HG02759 (cell line): ENCODE results near the gene CITED1.
"Not testable (repeated sequence)": the region's sequence is repeated elsewhere in the genome, so short reads cannot be mapped to it uniquely, and the experiment has no call there.

Experiments
- ATAC-seq: cut with Tn5 transposase; IDR thresholded peaks from one replicate; pipeline ENCODE4 v1.9.1; 2021; ENCODE audit warnings: mild to moderate bottlenecking, moderate library complexity; ENCODE audit not compliant: unreplicated experiment

CITED1 gene

DNA sequence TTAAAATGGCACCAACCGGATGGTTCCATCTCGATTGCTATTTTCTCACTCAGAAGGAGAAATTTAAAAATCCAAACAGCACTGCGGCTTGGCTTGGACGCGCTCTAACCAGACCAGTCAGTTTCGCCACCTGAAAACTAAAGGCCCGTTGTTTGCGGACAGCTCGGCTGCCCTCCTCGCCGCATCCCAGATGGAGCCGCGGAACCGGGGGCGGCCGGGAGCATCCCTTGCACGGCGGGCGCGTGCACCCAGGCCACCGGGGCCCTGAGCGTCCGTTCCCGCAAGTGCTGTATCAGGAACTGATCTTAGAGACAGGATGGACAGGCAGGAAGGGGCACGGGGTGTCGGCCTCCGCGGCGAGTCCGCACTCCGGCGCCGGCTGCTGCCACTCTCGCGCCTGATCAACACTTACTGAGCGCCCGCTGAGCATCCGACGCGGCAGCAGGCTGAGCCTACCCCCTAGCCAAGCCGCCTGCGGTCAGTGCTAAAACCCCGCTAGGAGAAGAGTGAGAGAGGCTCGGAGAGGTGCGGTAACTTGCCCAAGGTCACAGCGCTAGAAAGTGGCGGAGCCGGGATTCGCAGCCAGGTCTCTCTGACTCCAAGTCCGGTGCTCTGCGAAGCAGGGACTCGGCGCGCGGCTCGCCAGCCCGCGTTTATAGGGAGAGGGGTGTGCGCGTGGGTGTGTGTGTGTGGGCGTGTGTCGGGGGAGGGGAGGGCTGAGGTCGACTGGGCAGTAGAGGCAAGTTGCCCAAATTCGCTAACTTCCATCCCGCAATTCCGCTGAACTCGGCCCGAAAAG is at the start of gene CITED1:
Gene CITED1 (minus strand): TSS at position 629 of the 799 bp plus-strand sequence. CDS start 3,045 bp downstream, outside the sequence.
- no peak for ATAC-seq

GRCh38 chrX:72352786-72353185 is 47.1 kb upstream of the CITED1 start:
- no peak for ATAC-seq

GRCh38 chrX:72351606-72352334 is 46.1 kb upstream of the CITED1 start:
- ATAC-seq = no peak

DNA sequence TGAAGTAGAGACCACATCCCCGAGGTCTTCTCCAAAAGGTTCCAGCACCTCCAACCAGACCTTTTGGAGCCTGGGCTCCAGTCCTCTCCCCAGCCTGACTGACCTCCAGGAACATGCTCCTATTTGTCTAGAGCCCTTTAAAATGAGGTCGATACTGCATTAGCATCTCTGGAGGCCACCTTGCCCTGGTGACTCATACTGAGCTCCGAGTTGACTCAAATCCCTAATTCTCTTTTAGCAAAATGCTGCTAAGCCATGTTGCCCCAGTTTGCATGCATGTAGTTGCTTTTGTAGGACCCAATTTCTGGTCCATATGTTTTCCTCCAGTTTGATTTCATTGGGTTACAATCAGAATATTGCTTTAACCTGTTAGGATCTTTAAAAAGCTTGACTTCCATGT is 43.5 kb upstream of the CITED1 start:
- ATAC-seq = peak; percentile 98

DNA sequence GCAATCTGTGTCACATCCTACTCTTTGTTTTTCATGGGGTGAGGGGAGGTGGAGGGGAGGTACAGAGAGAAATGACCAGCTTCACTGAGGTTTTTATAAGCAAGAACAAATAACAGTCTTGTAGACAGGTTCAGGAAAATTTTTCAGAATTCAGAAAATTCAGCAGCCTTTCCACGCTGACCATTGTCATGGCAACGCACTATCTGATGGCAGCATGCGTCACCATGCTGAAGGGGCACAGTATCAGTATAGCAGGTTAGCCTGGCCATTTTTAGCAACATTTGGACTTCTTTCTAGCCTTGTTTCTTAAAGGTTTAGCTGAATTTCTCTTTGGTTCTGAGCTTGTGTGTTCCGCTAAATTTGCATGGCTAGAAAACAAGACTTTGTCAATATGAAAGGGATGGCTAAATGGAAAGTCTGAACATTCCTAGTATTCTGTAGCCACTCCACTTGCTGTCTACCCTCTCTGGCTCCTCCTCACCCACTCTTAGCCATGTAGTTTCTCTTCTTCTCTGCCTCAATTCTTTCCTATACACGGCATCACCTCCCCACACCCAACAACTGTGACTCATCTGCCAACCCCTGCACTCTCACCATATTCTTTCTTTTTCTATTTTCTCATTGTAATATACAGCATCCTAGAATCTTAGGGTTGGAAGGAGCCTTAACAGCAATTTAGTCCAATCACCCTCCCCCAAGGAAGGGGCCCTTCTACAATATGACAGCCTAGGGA is 42.7 kb upstream of the CITED1 start:
- no peak for ATAC-seq

DNA sequence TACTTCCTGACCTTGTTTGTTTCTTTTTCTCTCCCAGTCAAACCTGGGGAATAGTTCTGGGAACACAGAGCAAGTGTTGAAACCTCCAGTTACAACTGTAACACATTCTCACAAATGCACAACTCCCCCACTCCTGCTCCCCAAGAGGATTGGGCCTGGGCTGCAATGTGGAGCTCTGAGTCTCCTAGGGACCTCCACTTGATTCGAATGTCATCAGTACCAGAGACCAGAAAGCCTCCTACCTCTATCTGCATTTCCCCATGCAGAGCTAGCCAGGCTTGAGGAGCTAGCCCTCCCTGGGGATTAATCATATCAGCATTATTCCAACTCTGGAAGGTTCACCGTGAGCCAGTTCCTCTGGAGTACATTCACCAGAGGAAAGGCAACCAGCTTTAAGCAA is 41.7 kb upstream of the CITED1 start:
- ATAC-seq = no peak

DNA sequence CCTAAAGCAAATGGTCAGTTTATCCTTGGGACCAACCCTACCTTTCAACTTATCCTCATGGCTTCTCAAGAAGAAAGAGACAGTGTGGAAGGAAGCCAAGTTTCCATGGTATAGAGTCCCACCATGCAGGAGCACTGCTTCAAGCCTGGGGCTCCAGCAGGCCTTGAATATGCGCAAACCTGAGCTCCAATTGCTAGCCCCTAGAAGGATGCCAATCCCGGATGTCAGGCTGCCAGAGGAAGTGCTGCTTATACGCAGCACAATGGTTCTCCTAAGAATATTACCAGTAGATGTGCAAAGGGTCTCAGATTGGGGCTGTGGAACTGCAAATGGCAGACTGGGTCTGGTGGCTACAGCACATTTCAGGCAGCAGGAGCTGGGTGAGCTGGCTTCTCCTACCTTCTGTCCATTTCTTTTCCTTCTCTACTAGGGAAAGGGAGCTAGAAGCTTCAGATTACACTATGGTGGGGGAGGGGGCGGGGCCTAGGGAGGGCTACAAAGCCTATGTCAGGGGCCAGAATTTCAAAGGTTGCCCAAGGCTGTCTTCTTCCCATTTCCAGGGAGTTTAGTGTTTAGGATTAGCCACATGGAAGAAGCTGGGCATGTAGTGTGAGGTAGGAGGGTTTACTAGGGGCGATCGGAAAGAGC is 40.7 kb upstream of the CITED1 start:
- ATAC-seq = no peak

- ATAC-seq = no peak
Observed at GRCh38 chrX:72340626-72341025, 34.9 kb upstream of the CITED1 start.

GRCh38 chrX:72340041-72340440 is 34.3 kb upstream of the CITED1 start:
- ATAC-seq = no peak

DNA sequence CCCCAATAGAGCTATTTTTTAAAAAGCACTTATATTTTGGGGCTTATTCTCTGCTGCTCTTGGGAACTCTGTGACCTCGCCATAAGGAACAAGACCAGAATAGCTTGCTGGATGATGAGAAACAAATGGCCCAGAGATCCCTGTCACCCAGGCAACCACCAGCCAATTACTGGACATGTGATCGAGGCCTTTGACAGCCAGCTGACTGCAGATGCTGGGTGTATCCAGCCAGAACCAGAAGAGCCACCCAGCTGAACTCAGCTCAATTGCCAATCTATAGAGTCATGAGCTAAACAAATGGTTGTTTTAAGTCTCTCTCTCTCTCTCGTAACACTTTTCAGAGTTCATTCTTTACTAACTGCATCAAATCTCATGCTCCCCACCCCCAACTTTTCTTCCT is 24.4 kb upstream of the CITED1 start:
- ATAC-seq = no peak

- no peak for ATAC-seq
Observed at GRCh38 chrX:72326605-72327300, 21.0 kb upstream of the CITED1 start.

DNA sequence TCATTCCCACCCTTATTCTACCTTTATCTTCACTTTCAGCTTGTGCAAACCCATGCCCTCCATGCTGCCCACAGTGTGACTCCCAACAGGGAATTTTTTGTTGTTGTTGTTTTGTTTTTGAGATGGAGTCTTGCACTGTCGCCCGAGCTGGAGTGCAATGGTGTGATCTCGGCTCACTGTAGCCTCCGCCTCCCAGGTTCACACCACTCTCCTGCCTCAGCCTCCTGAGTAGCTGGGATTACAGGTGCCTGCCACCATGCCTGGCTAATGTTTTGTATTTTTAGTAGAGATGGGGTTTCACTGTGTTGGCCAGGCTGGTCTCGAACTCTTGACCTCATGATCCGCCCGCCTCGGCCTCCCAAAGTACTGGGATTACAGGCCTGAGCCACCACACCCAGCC is 13.9 kb upstream of the CITED1 start:
- not testable (repeated sequence) for ATAC-seq

- ATAC-seq = no peak
Observed at GRCh38 chrX:72317139-72317538, 11.4 kb upstream of the CITED1 start.

- no peak for ATAC-seq
Observed at GRCh38 chrX:72316408-72317110, 10.8 kb upstream of the CITED1 start.

DNA sequence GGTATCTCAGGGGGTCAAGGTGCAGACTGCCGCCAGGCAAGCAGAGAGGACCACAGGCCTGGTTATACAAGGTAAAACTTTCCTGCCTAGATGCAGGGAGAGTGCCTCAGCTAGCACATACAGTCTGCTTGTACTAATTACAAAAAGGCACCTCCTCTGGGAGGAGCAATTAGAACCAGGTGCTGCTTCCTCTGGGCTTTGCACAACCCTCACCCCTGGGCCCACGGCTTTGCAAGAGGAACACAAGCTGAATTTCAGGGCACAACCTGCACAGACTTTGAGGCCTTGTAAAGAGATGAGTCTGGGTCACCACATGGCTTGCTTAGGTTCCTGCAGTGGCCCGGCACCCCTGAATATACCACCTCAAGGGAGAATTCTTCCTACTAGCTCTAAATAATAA is 9.2 kb upstream of the CITED1 start:
- ATAC-seq = no peak

DNA sequence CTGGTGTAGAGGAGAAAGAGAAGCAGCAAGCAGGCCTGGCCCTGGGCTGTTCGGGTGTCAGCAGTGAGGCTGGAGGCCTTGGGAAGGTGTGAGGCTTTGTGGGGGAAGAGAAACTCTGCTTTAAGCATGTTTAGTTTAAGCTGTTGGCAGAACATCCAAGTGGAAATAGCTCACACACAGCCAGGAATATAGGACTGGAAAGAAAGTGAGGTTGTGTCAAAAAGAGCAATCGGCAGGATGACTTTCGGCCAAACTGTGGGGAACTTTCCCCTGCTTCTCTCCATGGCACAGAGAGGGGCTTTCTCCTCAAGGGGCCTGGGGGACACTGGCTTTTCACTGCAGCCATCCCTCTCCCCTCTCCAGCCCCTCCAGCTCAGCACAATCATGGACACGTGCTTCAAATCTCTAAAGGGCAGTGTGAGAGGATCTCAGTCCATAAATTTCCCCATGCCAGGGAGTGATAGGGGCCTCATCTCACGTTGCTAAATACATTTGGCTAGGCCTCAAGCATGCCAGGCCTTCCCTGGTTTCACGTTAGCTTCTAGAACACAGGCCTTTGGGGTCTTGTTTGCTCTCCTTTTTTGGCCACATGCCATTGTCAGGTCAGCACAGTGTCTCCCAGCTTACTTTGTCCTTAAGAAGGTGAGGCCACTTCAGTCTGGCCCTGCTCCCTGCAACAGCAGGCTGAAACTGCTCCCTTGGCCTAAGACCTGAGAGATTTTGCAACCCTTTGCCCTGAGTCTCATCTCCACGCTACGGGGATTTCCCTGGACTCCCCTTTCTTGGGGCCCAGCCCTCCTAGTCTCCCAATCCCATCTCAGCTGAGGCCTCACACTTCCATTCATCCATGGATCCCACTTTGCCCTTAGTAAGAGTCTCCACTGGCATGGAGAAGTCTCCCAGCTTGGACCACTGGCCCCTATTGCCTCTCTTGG is 8.3 kb upstream of the CITED1 start:
- no peak for ATAC-seq

DNA sequence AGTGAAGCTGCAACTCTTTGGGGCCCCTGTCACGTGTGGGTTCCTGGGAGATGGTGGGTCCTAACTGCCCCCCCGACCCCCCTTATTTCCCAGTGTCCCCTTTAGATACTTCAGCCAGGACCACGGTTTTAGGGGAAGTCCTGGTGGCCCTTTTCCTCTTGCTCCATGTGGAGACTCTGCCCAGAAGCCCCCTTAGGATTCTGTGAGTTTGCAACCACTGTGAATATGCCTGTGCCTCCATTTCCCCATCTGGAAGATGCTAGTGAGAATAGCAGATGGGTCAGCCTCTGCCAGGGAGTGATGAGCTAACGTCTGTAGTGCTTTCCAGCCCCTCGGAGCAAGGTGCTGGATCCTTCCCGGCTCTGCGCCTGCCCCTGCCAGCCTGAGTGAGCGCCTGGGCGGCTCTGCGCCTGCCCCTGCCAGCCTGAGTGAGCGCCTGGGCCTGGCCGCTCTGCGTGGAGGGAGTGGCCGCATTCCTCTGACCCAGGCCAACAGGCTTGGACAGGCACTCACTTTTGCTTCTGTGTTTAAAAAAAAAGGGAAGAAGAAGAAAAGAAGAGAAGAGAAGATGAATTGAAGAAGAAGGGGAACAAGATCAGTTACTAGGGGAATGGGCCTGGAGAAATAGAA is 6.7 kb upstream of the CITED1 start:
- ATAC-seq = no peak

DNA sequence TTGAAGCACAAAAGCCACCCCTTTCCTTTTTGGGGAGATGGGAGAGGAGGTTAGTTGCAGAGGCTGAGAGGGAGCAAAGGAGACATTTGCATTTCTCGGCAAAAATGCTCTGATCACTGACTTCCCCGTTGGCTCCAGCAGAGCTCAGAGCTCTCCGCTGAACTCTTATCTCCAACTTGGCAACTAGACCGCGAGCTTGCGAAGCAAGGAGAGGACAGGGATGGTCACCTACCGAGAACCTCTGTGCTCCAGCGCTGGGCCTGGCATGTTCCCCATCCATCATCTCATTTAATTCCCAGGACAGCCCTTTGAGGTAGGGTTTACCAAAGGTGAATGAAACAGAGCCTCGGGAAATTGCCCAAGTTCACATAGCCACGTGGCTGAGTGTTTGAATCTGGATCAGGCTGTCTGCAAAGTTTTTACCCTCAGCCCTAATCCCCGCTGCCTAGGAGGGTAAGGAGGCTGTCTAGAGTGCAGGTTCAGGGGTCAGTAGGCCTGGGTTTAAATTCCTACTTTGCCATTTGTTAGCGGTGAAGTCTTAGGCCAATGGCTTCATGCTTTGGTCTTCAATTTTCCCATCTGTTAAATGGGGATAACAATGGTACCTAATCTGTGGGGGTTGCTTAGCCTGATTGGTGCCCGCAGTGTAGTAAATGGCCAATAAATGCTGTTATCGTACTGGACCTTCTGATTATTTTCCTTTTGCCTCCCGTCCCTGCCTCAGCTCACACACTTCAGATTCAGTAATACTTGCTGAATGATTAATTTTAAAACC is 3.8 kb upstream of the CITED1 start:
- no peak for ATAC-seq
